HG03558 (cell line): ENCODE data around the gene ERI3.

ENCODE experiments used
- ATAC-seq: cut with Tn5 transposase; IDR thresholded peaks from one replicate; pipeline ENCODE4 v1.9.1; 2021; ENCODE audit warnings: moderate number of reproducible peaks; ENCODE audit not compliant: unreplicated experiment; ENCODE audit errors: extremely low read depth

The ERI3 gene

DNA sequence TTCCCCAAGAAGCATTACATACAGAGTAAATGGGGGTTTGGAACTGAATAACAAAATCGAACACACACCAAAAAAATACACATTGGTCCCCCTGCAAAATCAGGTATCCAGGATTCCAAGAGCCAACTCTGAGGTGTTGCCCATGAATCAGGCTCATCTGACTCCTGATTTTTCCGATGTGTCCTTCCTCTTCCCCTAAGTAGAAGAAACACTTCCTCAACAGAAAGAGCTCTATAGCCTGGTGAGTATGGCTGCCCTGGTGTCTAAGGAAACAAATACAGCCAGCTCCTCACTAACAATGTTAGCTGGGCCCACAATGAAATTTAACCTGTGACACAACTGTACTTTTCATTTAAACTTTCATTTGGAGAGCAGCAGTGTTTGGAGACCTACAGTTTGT lies 33.6 kb downstream of the ERI3 start:
- ATAC-seq: no peak

DNA sequence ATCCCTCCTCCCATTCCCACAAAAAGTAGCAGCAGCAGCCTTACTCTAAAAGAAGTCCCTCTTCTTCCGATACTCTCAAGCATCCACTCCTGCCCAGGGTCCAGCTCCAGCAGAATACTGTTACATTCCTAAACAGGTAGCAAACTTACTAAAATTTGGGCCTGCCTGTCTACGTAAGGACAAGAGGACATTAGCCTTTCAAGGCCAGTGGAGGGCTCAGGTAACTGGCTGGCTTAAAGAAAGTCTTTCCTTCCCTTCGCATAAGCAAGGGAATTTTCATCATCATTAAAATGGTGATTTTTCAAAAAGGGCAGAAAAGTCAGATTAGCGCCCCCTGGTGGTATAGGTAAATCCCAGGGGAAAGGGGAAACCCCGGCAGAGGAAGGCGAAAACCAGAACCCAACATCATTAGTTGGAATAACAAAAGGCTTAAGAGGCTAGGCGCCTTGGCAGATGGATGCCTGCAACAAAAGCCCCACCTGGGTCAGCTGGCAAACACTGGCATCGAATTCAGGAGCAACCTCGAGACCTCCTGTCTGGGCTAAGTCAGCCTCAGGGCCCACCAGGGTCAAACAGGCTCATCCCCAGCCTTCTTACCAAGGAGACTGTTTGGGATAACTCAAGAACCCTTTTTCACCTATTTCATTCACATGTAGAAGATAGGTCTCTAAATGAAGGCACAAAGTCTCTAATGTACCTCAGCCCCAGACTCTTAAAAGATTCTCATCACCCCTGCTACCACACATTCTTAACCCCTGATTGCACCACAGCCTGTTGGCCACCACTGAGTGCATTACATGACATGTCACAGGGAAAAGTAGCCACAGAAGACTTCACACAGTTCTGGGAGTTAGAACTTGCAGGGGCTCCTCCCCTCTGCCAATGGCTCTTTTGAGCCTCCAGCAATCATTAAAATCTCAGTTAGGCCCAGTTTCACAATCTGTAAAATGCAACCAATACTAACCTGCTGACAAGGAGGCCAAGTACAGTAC lies 36.7 kb downstream of the ERI3 start:
- ATAC-seq: no peak

DNA sequence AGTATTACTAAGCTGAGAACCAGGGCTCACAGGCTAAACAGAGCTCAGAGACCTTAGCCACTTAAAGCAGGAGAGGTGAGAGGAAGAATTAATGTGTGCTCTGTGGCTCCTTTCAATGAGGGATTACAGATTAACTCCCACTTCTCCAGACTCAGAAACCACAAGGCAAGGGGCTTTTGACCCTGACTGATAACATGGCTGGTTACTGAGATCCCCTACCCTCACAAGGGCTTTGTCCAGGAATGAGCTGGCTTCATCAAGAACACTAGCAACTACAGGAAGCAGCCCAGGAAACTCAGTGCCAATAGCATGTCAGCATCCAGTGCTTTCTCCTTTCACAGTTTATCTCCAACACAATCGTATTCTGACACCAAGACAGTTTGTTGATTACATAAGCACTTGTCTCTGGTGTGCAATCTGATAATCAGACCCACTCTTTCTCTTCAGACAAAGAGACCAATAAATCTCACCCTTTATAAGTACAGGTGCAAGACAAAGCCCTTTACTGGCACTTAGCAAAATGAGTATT lies 38.8 kb downstream of the ERI3 start:
- no peak for ATAC-seq

DNA sequence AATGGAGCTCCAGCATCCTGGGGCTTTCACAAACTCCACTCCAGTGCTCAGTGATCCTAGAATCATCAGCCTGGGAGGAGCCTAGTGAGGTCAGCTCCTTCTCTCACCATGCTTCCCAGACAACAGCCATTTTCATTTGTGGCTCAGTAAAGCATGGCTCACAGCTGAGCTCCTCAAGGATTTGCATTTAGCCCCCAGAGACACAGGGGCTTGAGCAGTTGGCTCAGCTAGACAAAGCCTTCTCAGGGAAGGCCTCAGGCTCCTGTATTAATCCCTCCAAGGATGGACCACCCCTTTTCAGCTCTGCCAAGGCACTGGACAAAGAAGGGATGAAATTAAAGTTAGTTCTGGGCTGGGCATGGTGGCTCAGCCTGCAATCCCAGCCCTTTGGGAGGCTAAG lies 39.5 kb downstream of the ERI3 start:
- no peak for ATAC-seq

DNA sequence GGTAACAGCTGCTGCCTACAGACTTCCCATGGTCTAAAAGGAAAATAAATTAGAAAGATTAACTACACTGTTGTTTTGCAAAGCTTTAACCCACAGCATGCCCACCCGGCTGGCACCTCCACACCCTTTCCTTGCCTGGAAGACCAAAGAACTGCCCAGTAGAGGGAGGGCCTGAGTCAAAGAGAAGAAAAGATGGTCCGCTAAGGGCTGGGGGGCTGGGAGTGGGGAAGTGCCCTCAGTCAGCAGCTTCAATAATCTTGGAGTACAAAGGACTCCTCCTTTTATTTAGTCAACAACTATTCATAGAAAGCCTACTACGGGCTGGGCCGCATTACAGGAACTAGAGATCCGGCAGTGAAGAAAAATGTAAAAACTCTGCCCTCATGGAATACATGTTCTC lies 40.6 kb downstream of the ERI3 start:
- ATAC-seq: no peak

DNA sequence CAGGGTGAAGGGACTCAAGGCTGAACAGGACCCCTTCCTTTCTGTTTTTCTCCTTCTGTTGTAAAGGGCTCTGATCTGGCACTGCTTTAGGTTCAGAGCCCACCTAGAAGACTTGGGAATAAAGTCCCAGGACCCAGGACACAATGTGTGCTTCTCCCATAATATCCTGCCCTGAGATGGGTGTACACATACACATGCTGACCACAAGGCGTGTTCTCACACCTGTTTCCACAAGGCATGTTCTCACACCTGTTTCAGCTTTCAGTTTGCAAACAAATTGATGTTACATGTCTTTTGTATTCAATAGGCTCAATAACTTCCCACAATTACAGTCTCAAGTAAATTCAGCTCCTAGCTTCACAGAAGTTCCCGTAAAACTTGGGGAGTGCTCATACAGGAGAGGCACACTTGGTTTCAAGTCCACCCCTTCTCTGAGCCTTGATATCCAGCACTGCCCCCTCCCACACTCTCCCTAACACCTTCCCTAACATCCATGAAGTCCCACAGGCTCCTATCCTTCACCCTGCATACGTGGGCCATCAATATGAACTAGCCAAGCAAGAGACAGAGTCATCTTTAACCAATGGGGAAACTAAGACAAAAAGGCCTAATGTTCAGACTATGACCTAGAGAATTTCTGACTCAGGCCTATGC lies 41.7 kb downstream of the ERI3 start:
- ATAC-seq: no peak

DNA sequence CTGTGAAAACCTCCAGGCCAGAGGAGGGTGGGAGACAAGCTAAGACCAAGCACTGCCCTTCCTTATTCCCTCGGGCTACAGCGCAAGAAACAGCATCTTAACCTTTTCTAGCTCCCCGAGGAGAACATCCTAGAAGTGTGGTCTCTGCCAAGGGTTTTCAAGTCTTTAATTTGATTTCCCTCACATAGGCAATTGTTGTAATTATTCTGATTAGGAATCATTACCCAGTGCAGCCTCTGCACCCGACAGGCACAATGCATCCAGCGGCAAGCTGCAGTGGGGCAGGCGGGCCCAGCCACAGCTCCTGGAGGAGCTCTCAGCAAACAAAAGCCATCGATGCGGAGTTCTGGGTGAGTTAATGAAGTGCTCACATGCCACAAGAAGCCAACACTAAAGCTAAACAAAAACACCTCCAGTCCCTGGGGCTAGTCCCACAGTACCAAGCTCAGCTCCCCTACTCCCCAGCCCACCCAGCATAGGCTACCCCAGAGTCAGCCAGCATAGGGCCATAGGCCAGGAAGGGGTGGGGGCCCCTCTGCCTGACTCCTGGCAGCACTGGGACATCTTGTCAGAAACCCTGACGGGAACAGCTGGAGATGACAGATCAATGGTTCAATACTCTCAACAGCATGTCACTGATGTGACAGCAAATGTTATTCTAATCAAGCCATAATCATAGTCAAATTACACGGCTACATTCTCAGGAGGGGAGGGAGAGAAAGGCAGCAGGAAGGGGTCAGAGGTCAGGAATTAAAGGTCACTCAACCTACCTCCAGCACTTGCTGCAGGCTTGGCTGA lies 42.5 kb downstream of the ERI3 start:
- ATAC-seq: no peak

DNA sequence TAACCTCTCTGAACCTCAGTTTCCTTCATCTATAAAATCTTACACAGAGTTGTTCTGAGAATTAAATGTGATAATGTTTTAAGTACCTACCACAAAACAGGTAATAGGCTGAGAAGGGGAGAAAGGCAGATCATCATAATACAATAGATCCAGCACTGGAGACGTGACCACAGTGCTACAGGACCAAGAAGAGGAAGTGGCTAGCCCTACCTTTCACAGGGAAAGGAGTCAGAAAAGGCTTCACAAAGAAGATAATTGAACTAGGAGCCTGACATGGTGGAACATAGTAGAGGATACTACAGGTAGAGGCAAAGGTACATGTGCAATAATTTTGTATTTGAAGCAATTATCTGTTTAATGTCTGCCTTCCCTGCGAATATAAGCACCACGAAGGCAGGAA lies 45.1 kb downstream of the ERI3 start:
- ATAC-seq: no peak

DNA sequence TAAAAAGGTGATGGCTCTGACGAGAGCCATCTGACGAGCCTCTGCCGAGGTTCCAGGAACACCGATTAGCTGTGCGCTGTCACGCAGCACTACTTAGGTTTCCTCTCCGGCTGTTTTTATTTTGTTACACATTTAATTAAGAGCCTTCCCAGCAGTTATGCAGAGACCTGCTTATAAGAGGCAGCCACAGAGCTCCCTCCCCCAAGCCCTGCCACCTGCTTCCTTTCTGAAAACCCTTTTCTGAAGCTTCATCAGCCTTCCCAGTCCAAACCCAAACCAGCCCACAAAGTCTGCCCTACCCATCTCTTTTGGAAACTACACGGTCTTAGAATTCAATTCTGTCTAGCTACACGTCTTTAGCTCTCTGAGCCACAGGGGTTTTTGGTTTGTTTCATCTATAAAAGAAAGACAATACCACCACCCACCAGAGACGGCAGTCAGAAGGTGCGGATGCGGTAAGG lies 49.1 kb downstream of the ERI3 start:
- ATAC-seq: no peak

DNA sequence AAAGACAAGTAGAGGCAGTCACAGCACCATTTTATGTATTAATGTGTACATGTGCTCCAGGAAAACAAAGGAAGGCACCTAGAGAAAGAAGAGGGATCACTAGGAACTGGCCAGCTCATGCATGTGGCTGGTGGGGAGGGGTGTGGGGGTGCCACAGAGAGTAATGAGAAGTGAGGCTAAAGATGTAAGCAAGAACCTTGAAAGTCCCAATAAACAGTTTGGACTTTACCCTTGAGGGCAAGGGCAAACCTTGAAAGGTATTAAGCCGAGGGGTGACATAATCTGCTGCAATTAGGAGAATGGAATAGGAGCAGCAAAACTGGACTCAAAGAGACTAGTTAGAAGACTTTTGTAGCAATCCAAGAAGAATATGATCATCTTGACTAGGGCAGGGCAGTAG lies 51.5 kb downstream of the ERI3 start:
- no peak for ATAC-seq

DNA sequence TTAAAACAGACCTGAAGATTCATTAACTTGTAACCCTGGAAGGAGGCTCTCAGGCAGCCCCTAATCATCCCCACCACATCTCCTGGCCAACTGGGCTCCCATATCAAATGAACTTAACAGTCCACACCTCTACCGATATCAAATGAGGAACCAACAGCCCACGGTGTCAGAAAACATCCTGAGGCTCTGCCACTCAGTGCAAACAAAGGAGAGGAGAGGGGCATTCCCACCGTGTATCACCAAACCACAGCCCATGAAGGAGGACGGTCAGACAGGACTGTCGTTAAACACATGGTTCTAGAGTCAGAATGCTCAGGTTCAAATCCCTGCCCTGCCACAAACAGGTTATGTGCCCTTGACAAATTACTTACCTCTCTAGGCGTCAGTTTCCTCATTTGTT lies 52.5 kb downstream of the ERI3 start:
- ATAC-seq: no peak

DNA sequence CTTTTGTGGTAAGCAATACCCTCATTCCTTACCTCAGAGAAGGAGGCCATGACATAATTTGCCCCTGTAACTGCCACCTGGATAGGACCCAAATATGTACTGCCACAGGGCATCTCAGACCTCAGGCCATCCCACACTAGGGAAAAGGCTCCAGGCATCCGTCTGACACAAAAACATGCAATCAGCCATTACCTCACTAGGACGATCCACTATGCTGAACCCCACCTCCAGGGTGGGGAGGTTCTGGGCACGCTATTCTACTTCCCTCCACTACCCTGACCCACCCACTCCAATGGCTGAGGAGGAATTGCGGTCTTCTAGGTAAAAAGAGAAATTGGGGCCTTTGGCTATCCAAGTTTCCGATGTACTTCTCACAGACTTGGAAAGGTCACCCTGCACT lies 53.6 kb downstream of the ERI3 start:
- ATAC-seq: no peak

DNA sequence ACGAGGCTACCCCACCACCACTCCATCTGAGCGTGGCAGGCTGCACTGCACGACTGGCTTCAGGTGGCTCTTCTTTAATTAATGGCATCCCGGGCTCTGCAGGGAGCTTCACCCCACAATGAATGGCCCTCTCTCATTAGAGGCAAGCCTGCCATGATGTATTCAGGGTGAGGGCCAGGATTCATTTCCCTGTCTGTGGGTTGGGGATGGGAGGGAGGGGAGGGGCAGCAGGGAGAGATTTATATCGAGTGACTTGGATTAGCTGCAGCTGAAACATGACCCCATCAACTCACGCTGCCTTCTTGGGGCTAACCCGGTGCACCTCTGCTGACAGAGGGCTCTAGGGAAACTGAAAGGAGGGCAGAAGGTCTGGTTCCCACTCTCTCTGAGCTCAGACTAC lies 54.2 kb downstream of the ERI3 start:
- no peak for ATAC-seq

DNA sequence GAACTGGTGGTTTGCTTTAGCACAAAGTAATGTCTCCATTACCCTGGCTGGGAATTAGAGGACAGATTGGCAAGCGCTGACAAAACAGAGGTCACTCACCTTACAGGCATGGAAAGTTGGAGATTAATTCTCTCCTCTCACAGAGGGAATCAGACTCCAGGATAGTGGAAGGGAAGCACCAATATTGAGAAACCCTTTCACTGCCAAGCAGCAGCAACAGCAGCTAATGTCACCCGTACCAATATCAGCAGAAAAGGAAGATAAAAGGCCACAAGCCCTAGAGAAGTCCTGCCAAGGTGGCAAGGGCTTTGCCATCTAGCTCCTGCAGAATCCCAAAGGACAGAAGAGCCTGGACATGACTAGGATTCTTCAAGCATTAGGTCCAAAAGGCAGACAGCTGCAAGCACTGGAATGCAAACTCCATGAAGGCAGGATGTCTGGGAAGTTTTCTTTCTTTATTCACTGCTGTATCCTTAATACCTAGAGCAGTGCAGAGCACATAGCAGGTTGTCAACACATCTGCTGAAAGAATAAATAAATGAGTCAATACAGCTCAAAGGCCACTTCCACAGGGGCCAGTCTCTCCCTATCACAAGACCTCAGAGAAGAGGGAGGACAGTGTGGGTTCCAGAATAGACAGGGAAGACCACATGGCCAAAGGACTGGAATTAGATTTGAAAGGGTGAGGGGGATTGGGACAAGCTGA lies 57.2 kb downstream of the ERI3 start:
- ATAC-seq: no peak

DNA sequence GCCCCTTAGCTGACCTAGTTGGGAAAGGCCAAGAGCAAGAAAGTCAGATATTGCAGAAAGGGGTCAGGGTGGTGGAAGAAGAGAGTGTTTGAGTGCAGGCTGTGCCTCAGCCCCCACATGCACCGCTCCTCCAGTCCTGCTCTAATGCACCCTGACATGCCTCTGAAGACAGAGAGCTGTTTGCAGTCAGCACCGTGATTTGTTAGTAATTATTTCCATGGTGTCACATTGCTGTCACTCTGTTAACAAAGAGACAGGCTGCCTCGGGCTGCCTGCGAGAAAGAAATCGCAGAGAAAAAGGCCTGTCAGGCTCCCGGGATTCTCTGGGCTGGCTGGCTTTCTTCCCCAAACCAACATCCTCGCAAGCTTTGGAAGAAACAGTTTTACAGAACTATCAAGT lies 58.3 kb downstream of the ERI3 start:
- ATAC-seq: no peak

DNA sequence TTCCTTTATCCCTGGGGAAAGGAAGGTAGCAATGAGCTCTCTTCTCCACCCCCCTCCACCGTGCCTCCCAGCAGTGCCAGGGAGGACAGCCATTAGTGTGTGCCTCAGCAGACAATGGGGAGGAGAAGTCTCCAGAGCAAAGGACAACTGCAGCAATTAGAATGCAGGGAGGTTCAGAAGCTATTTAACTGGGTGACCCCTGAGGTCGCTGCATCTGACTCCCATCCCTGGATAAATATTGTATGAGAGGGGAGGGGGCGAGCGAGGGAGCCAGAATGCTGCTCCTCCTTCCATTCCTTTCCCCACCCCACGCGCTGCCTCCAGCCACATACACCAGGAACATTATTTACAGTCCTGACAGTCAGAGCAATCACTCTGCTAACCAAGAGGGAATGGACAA lies 59.0 kb downstream of the ERI3 start:
- ATAC-seq: no peak

DNA sequence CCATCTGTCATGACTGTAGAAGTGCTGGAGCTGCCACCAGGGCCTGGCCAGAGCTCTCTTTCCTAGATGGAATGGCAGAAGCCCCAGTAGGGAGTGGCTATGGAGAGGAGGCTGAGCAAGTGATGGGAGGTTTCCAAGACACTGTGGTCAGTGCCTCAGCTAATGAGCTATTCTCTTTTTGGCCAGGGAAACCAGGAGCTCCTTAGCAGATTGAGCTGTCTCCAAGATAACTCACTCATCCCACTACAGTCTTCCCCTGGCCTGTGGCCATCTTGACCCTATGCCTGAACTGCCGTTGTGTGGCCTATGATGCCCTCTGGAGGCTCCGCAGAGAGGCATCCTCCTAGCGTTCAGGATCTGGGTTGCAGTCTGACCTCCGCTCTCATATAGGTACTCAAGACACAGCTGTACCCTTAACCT lies 60.5 kb downstream of the ERI3 start:
- ATAC-seq: no peak

DNA sequence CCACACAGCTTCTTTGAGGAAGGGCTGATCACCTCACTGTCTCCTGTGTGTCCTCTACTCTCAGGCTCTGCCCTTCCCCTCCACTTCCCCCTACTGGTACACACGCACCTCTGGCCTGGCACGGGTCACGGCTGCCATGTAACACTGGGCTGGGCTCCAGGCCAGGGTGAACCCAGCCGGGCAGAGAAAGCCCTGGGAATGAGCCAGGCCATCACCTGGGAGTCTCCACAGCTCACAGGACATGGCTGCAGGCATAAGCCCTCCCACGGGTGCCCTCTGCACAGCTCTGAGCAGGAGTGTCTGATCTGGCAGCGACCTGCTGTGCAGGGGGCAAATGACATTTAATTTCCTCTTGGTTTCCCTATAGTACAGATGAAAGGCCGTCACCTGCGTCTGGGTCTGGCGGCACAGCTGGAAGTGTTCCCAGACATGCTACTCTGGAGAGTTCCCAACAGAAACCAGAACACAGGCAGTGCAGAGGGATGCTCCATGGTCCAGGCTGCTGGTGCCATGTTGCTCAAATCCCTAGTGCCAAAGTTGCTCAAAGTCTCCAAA lies 61.2 kb downstream of the ERI3 start:
- no peak for ATAC-seq

DNA sequence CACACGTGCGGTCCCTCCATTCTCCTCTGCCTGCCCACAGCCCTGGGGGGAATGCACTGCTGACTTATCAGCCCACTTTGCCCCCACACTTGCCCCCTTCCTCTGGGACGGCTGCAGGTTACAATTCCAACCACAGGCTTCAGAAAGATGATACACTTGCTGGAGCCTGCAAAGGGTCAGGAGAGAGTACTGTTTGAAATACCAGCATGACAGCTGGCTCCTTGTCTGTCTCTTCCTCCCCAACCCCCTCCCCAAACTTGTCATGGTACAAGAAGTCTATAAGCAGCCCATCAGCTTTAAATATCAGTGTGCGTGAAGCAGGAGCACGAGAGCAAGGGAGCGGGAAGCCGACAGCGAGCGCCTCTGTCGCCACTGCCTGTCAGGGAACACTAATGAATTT lies 62.4 kb downstream of the ERI3 start:
- ATAC-seq: no peak
